Skin epidermis (tissue), 12 donors: ENCODE data around the gene LRRC23.

Experiments used
- H3K27ac ChIP-seq, 21 experiments: fragments of 200-600 bp; sonication (generic) in 11 of 21; one replicate each; pipeline ENCODE4 v1.5.0; 2020; ENCODE audit warnings: mild to moderate bottlenecking in 3 of 21, inconsistent platforms in 2 of 21, moderate library complexity in 2 of 21
- H3K4me3 ChIP-seq, 7 experiments: fragments of 200-600 bp; sonication (generic) in 2 of 7; one replicate each; pipeline ENCODE4 v1.5.0; 2020; ENCODE audit warnings: inconsistent platforms in 2 of 7, mild to moderate bottlenecking in 2 of 7, moderate library complexity in 1 of 7

LRRC23 gene

DNA sequence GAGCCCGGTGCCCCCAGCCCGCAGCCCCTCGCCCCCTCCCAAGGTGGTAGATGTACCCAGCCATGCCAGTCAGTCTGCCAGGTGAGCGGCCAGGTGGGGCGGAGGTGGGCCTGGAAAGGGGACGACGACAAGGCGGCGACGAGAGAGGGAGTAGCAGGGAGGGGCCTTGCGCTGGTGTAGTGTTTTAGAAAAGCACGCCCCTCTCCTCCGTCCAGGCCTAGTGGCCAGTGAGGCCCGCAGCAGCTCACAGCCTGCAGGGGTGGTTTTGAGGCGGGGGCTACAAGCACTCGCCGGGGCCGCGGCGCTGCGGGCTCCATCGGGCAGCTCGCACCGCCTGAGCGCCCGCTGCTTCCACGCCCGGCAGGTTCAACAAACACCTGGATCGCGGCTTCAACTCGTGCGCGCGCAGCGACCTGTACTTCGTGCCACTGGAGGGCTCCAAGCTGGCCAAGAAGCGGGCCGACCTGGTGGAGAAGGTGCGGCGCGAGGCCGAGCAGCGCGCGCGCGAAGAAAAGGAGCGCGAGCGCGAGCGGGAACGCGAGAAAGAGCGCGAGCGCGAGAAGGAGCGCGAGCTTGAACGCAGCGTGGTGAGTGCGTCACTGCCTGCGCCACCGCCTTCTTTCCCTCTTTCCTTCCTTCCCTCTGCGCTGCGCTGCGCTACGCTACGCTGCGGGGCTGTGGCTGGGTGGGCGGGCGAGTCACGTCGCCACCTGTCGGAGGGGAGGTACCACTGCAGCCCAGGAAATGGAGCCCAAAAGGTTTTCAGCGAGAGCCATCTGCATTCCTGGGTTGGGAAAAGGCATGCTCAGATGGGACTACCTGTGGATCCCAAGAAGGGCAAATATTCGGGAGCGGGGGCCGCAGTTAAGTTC, 33.1 kb downstream of the LRRC23 start:
- H3K27ac ChIP-seq: peak overlapping the region; percentile 53 to 98 (median 94)
- H3K4me3 ChIP-seq: peak overlapping the region; percentile 41 to 67 (median 62)

- Histone ChIP-seq H3K4me3 (peak overlapping the region in 3 of 7 experiments; percentile 52 to 67 (median 65)), H3K27ac (peak overlapping the region in 18 of 21 experiments; percentile 2 to 98 (median 94))
Measured at GRCh38 chr12:6938353-6939190, 34.0 kb downstream of the LRRC23 start.

GRCh38 chr12:6939191-6939540, 34.5 kb downstream of the LRRC23 start:
- Histone ChIP-seq H3K27ac (peak overlapping the region in 6 of 21 experiments; percentile 2 to 97 (median 76)), H3K4me3 (no peak overlapping the region)

DNA sequence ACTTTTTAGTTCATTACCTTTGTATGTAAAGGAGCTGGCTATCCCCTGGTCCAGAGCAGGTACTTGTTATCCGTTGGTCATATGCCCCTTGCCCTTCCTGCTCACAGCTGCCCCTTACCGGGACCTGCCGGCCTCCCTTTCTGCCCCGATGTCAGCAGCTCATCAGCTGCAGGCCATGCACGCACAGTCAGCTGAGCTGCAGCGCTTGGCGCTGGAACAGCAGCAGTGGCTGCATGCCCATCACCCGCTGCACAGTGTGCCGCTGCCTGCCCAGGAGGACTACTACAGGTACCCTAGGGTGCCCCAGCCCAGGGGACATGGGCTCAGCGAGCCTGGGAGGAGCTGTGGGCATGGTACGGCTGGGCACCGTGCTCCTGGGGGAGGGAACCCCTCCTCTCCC, 36.6 kb downstream of the LRRC23 start:
- Histone ChIP-seq H3K4me3 (no peak overlapping the region), H3K27ac (peak overlapping the region in 2 of 21 experiments; percentile 18 to 45)

- no peak overlapping the region for H3K4me3 ChIP-seq
- peak overlapping the region in 1 of 21 experiments; percentile 45 for H3K27ac ChIP-seq
Measured at GRCh38 chr12:6941782-6942181, 37.2 kb downstream of the LRRC23 start.

- Histone ChIP-seq H3K27ac (peak overlapping the region in 12 of 21 experiments; percentile 89 to 99 (median 94)), H3K4me3 (no peak overlapping the region)
Measured at GRCh38 chr12:6942331-6942665, 37.7 kb downstream of the LRRC23 start.

DNA sequence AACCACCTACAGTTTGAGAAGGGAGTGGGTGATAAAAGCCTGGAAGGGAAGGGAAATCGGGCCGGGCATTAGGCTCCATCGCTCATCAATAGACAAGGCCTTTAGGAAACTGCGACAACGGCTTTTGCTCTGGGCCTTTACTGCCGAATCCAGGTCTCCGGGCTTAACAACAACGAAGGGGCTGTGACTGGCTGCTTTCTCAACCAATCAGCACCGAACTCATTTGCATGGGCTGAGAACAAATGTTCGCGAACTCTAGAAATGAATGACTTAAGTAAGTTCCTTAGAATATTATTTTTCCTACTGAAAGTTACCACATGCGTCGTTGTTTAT, 38.7 kb downstream of the LRRC23 start:
- peak overlapping the region in 20 of 21 experiments; percentile 83 to 99 (median 92) for H3K27ac ChIP-seq
- H3K4me3 ChIP-seq: peak overlapping the region in 6 of 7 experiments; percentile 47 to 63 (median 56)

DNA sequence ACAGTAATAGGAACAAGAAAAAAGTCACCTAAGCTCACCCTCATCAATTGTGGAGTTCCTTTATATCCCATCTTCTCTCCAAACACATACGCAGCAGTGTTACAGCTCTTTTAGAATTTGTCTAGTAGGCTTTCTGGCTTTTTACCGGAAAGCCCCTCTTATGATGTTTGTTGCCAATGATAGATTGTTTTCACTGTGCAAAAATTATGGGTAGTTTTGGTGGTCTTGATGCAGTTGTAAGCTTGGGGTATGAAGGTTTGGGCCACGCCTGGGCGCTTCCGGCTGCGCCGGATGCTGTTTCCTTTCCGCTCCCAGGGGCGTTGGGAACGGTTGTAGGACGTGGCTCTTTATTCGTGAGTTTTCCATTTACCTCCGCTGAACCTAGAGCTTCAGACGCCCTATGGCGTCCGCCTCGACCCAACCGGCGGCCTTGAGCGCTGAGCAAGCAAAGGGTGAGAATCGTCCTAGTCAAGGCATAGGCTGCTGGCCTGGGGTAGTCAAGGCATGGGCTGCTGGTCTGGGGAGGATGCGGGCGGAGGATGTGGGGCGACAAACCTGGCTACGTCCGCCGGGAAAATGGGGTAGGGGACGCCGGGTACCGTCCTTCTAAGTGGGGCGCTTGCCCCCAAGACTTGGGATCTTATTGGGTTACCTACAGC, 39.2 kb downstream of the LRRC23 start, which contains the start of the genes C12orf57 and RNU7-1:
Gene C12orf57 (plus strand): TSS at position 301 of the 659 bp plus-strand sequence. CDS start 100 bp downstream, at position 401.
Gene RNU7-1 (plus strand): TSS at position 95 of the 659 bp plus-strand sequence.
- H3K27ac ChIP-seq: peak within 1 kb of the TSS; percentile 37 to 99 (median 92)
- H3K4me3 ChIP-seq: peak within 1 kb of the TSS; percentile 47 to 63 (median 59)

- H3K4me3 ChIP-seq: peak overlapping the region; percentile 47 to 63 (median 59)
- peak overlapping the region; percentile 37 to 99 (median 92) for H3K27ac ChIP-seq
Measured at GRCh38 chr12:6944381-6945186, 40.0 kb downstream of the LRRC23 start.

DNA sequence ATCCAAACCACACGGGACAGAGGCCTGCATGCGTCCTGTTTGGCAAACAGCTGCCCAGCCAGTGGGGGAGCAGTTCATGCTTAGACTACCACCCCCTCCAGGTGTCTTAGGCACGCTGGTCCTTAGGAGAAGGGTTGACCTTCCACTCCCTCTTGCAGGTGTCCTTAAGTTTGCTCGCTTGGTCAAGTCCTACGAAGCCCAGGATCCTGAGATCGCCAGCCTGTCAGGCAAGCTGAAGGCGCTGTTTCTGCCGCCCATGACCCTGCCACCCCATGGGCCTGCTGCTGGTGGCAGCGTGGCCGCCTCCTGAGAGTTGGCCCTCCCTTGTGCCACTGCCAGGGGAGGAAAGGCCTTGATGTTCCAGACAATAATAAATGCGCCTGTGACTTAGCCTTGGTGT, 41.0 kb downstream of the LRRC23 start:
- peak overlapping the region in 6 of 7 experiments; percentile 27 to 46 (median 39) for H3K4me3 ChIP-seq
- peak overlapping the region in 20 of 21 experiments; percentile 54 to 99 (median 83) for H3K27ac ChIP-seq

GRCh38 chr12:6946033-6946919, 41.7 kb downstream of the LRRC23 start:
- H3K4me3 ChIP-seq: peak overlapping the region; percentile 27 to 46 (median 36)
- peak overlapping the region in 20 of 21 experiments; percentile 54 to 99 (median 82) for H3K27ac ChIP-seq

DNA sequence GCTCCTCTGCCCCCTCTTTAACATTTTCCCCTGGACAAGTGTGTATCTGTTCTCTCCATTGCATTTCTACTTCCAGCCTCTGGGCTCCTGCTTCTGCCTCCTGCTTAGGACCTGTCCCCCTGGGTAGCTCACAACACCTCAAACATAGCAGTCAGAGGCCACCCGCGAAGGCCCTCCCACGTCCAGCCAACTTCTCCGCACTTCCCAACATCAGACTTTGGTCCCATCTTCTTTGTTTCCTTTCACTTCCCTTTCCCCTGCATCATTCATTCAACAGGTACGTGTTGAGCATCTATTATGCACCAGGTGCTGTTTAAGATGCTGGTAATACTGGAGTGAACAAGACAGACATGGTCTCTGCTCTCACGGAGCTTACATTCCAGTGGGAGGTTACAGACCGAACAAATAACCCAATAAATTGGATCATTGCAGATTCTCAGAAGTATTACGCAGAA, 42.3 kb downstream of the LRRC23 start:
- H3K4me3 ChIP-seq: peak overlapping the region; percentile 27 to 46 (median 36)
- H3K27ac ChIP-seq: peak overlapping the region in 19 of 21 experiments; percentile 54 to 99 (median 81)

DNA sequence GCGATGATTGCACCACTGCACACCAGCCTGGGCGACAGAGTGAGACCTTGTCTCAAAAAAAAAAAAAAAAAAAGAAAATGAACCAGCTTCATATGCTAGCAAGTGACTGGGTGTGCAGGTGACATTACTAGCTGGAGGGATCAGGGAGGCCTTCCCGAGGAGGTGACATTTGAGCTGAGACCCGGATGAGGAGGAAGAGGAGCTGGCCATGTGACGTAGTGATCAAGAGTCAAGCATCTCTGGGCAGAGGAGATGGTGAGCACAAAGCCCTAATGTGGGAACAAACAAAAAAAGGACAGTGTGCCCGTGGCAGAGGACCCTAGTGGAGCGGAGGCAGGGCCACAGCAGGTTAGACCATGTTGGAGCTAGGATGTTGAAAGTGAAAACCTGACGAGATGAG, 43.0 kb downstream of the LRRC23 start:
- Histone ChIP-seq H3K27ac (peak overlapping the region in 2 of 21 experiments; percentile 18 to 97), H3K4me3 (no peak overlapping the region)

DNA sequence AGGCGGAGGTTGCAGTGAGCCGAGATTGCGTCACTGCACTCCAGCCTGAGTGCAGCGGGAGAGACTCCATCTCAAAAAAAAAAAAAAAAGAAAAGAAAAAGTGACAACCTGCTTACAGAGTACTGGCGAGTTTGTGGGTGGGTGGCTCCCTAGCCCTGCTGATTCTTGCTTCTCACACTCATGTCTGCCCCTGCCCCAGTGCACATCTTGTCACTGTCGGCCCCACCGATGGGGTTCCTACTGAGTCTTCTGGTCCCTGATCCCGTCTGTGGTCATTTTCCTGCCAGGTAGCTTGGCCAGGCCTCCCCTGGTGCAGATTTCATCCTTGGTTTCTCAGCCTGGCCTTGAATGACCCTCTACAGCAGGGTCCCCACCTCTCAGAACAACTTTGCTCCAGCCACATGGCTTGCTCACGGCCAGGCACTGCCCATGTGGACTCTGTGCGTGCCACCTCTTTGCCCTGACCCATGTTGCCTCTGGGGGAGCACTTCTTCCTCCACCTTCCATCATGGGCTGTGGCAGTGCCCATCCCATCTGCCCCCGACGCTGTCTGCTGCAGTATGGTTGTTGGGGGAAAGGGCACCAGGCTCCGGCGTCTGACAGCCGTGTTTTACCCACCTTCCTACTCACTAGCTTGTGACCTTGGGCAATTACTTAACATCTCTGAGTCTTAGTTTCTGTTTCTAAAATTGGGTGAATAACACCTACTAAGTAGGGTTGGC, 44.4 kb downstream of the LRRC23 start:
- Histone ChIP-seq H3K27ac (peak overlapping the region in 13 of 21 experiments; percentile 11 to 99 (median 70)), H3K4me3 (no peak overlapping the region)

DNA sequence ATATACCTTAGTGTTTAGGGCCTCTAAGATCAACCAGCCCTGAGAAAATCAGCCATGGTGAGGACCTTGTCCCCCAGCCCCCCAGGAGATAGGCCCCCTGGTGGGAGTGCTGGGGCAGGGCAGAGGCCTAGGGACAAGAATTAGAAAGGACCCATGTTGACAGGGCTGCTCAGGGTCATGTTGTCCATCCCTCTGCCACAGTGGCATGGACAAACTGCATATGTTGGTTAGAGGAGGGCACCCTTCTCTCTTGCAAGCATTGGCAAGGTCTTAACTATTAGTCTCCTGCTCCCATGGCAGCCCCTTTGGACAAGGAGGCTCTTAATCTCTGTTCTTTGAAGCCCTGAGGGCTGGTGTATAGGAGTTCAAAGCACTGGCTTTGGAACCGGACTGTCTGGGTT, 45.8 kb downstream of the LRRC23 start:
- peak overlapping the region in 1 of 7 experiments; percentile 45 for H3K4me3 ChIP-seq
- peak overlapping the region in 15 of 21 experiments; percentile 48 to 99 (median 90) for H3K27ac ChIP-seq

- Histone ChIP-seq H3K27ac (peak within 1 kb of the TSS; percentile 28 to 99 (median 88)), H3K4me3 (peak within 1 kb of the TSS; percentile 30 to 50 (median 45))
Measured at GRCh38 chr12:6950811-6951540, 46.4 kb downstream of the LRRC23 start, which contains the start of gene PTPN6. Gene PTPN6 (plus strand): TSS chr12:6951356. CDS start chr12:6951513, 157 bp downstream.
